SK-N-SH (cell line): Measurements from ENCODE around the gene FABP3.

Experiments used
- ELF1 ChIP-seq: IDR thresholded peaks from 2 replicates; pipeline ENCODE4 v1.4.0; 2012
- EZH2phosphoT487 ChIP-seq: fragments of 200-600 bp; sonication (generic); IDR thresholded peaks from 2 replicates; pipeline ENCODE4 v1.6.1; 2017; ENCODE audit warnings: low read depth, mixed run types, mild to moderate bottlenecking, antibody characterized with exemption, moderate library complexity, borderline replicate concordance
- TEAD4 ChIP-seq: IDR thresholded peaks from 2 replicates; pipeline ENCODE4 v1.4.0; 2012; ENCODE audit warnings: mild to moderate bottlenecking, borderline replicate concordance; ENCODE audit not compliant: insufficient read depth
- TF ChIP-seq, protein P1 (sequence below): IDR thresholded peaks from 2 replicates; pipeline ENCODE4 v1.6.1; 2012; ENCODE audit warnings: mild to moderate bottlenecking, low read depth, low read length, moderate library complexity
- TF ChIP-seq, protein P2 (sequence below): fragments of 200-600 bp; sonication (generic); IDR thresholded peaks from 2 replicates; pipeline ENCODE4 v1.6.1; 2017; ENCODE audit warnings: antibody characterized with exemption, mild to moderate bottlenecking, moderate library complexity
- TF ChIP-seq, protein P3 (sequence below): fragments of 150-350 bp; IDR thresholded peaks from 2 replicates; pipeline ENCODE4 v1.6.1; 2017; ENCODE audit warnings: antibody characterized with exemption, low read length, low read depth, borderline replicate concordance

- TF ChIP-seq, protein P1, sequence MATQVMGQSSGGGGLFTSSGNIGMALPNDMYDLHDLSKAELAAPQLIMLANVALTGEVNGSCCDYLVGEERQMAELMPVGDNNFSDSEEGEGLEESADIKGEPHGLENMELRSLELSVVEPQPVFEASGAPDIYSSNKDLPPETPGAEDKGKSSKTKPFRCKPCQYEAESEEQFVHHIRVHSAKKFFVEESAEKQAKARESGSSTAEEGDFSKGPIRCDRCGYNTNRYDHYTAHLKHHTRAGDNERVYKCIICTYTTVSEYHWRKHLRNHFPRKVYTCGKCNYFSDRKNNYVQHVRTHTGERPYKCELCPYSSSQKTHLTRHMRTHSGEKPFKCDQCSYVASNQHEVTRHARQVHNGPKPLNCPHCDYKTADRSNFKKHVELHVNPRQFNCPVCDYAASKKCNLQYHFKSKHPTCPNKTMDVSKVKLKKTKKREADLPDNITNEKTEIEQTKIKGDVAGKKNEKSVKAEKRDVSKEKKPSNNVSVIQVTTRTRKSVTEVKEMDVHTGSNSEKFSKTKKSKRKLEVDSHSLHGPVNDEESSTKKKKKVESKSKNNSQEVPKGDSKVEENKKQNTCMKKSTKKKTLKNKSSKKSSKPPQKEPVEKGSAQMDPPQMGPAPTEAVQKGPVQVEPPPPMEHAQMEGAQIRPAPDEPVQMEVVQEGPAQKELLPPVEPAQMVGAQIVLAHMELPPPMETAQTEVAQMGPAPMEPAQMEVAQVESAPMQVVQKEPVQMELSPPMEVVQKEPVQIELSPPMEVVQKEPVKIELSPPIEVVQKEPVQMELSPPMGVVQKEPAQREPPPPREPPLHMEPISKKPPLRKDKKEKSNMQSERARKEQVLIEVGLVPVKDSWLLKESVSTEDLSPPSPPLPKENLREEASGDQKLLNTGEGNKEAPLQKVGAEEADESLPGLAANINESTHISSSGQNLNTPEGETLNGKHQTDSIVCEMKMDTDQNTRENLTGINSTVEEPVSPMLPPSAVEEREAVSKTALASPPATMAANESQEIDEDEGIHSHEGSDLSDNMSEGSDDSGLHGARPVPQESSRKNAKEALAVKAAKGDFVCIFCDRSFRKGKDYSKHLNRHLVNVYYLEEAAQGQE = no peak
- TF ChIP-seq, protein P2, sequence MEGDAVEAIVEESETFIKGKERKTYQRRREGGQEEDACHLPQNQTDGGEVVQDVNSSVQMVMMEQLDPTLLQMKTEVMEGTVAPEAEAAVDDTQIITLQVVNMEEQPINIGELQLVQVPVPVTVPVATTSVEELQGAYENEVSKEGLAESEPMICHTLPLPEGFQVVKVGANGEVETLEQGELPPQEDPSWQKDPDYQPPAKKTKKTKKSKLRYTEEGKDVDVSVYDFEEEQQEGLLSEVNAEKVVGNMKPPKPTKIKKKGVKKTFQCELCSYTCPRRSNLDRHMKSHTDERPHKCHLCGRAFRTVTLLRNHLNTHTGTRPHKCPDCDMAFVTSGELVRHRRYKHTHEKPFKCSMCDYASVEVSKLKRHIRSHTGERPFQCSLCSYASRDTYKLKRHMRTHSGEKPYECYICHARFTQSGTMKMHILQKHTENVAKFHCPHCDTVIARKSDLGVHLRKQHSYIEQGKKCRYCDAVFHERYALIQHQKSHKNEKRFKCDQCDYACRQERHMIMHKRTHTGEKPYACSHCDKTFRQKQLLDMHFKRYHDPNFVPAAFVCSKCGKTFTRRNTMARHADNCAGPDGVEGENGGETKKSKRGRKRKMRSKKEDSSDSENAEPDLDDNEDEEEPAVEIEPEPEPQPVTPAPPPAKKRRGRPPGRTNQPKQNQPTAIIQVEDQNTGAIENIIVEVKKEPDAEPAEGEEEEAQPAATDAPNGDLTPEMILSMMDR = no peak
- TF ChIP-seq ELF1 (no peak), EZH2phosphoT487 (no peak), TEAD4 (no peak)
- TF ChIP-seq, protein P3, sequence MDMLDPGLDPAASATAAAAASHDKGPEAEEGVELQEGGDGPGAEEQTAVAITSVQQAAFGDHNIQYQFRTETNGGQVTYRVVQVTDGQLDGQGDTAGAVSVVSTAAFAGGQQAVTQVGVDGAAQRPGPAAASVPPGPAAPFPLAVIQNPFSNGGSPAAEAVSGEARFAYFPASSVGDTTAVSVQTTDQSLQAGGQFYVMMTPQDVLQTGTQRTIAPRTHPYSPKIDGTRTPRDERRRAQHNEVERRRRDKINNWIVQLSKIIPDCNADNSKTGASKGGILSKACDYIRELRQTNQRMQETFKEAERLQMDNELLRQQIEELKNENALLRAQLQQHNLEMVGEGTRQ = no peak
Observed at GRCh38 chr1:31420716-31421115, 47.8 kb upstream of the FABP3 start.
